ENCODE measurements around the gene TSNAXIP1. TPM values are rescaled to one million over a fixed set of nuclear protein-coding genes. Genes with fewer than 3 reads are reported as not detected.

TSNAXIP1 gene
- total and polyA plus RNA-seq, 10 of the 15 experiments (the other 5 are each of a cell fraction or from before 2014, with no cell fraction given): 0.09 to 0.63 (median 0.37) TPM; not detected in 1

GRCh38 chr16:67773099-67773498 lies 33.6 kb upstream of the TSNAXIP1 start:
- ChIA-PET RAD21 (ENCODE audit: unreplicated experiment) (no interaction called here), POLR2A (interaction anchor here (0.6 kb wide), 1 partner anchor 637 kb away, joined by 8 read pairs; no protein-coding TSS in a partner anchor), SMC1A (ENCODE audit: uncharacterized antibody, unreplicated experiment) (no interaction called here), CTCF (no interaction called here)
- H3K27me3 ChIP-seq (replicated peaks in 1 of 2; ENCODE audit: control insufficient read depth in 2 of 2, insufficient read depth in 2 of 2, low read length in 1 of 2): no peaks in the 10 kb centered on the region
- intact Hi-C loops (cut with micrococcal nuclease; ENCODE audit: unreplicated experiment): no loop called here
- no peaks in the 10 kb centered on the region for H3K9me3 ChIP-seq (replicated peaks; ENCODE audit: control insufficient read depth, insufficient read depth, low read length)
- ATAC-seq (no peak), DNase-seq (ENCODE audit: low read depth, low spot score) (no peak), FAIRE-seq (no peak)
- in situ Hi-C loops (cut with MboI): no loop called here
- H2AFZ ChIP-seq (ENCODE audit: control insufficient read depth, low read depth, low read length): no peak overlapping the region
- no peak overlapping the region for H3K4me3 ChIP-seq
- H4K20me1 ChIP-seq (ENCODE audit: control insufficient read depth, insufficient read depth): 0 out of 2 replicates have a peak, but pooled peaks cover 3% of the 10 kb centered on the region
- H3K79me2 ChIP-seq (ENCODE audit: control insufficient read depth, insufficient read depth, low read length): peaks cover 4% of the 10 kb centered on the region
- TF ChIP-seq PBX3 (IDR thresholded peaks at IDR 0.05; ENCODE audit: insufficient replicate concordance, low read depth, low read length) (no peak), MYB (IDR thresholded peaks at IDR 0.05; ENCODE audit: borderline replicate concordance, low read depth, low read length) (no peak), CHD2 (IDR thresholded peaks at IDR 0.05; ENCODE audit: borderline replicate concordance, low read depth, low read length) (no peak), RAD51 (IDR thresholded peaks at IDR 0.05) (no peak), FOS (IDR thresholded peaks at IDR 0.05; ENCODE audit: borderline replicate concordance, extremely low read depth, insufficient read length) (no peak), YBX1 (IDR thresholded peaks at IDR 0.05) (no peak), CBX5 (IDR thresholded peaks at IDR 0.05; ENCODE audit: low read depth) (no peak), POLR2AphosphoS2 (IDR thresholded peaks at IDR 0.05; ENCODE audit: low read depth, low read length) (no peak), ESRRA (IDR thresholded peaks at IDR 0.05; ENCODE audit: low read length) (no peak)
- peaks cover 9 to 13% of the 10 kb centered on the region in 2 experiments; a peak in 3 of 4 replicates for H3K36me3 ChIP-seq (ENCODE audit: control insufficient read depth in 2 of 2, insufficient read depth in 2 of 2, low read length in 1 of 2)
- WGBS (ENCODE audit: insufficient coverage, insufficient replicate concordance, low lambda C conversion rate, missing lambda C conversion rate): 97% methylated on average over 4 of the region's 4 CpGs
- BruUV-seq (replicated peaks): no TSS peak
- no peak overlapping the region for H3K4me2 ChIP-seq (ENCODE audit: control insufficient read depth, insufficient read depth)
- no peaks in the 10 kb centered on the region for H3K4me1 ChIP-seq (ENCODE audit: control insufficient read depth, insufficient read depth, low read length)
- no peak overlapping the region for H3K27ac ChIP-seq (ENCODE audit: control insufficient read depth, insufficient read depth)
- no peak overlapping the region for H3K9ac ChIP-seq (ENCODE audit: control insufficient read depth, insufficient read depth, low read length)
